Osteoblast (primary cell): ENCODE results near the gene KRIT1. TPM values are rescaled to one million over a fixed set of nuclear protein-coding genes. Genes with fewer than 3 reads are reported as not detected.

Experiments
- DNase-seq: peaks from one replicate; pipeline ENCODE4 v3.0.0; 2011; ENCODE audit warnings: low spot score, mixed read lengths; ENCODE audit not compliant: insufficient read length; ENCODE audit errors: missing footprints
- H2AFZ ChIP-seq: 2 replicates; pipeline ENCODE4 v1.6.0; 2011; ENCODE audit warnings: mild to moderate bottlenecking, low read length
- H3K27ac ChIP-seq: 2 replicates; pipeline ENCODE4 v1.5.1; 2011; ENCODE audit warnings: mild to moderate bottlenecking, low read depth, low read length, moderate library complexity
- H3K27me3 ChIP-seq: 2 replicates; pipeline ENCODE4 v1.6.0; 2012; ENCODE audit warnings: mild to moderate bottlenecking, control low read depth, inconsistent platforms, low read length, moderate library complexity; ENCODE audit not compliant: insufficient read depth
- H3K36me3 ChIP-seq: 2 replicates; pipeline ENCODE4 v1.5.1; 2011; ENCODE audit warnings: mild to moderate bottlenecking, low read length, control low read depth, moderate library complexity; ENCODE audit not compliant: insufficient read depth
- H3K4me1 ChIP-seq: 2 replicates; pipeline ENCODE4 v1.5.1; 2011; ENCODE audit warnings: mild to moderate bottlenecking, low read length, control low read depth, moderate library complexity; ENCODE audit not compliant: insufficient read depth
- H3K4me2 ChIP-seq: 2 replicates; pipeline ENCODE4 v1.6.0; 2011; ENCODE audit warnings: mild to moderate bottlenecking, low read length; ENCODE audit not compliant: insufficient read depth
- H3K4me3 ChIP-seq: fragments of 200-600 bp; sonication (generic); 3 replicates; pipeline ENCODE4 v1.5.1; 2012; ENCODE audit warnings: mild to moderate bottlenecking, low read length, inconsistent platforms; ENCODE audit not compliant: insufficient read depth
- H3K79me2 ChIP-seq: 2 replicates; pipeline ENCODE4 v1.6.0; 2012; ENCODE audit warnings: mild to moderate bottlenecking, low read length, control low read depth, inconsistent platforms; ENCODE audit not compliant: insufficient read depth
- H3K9me3 ChIP-seq: 2 replicates; pipeline ENCODE4 v1.5.1; 2011; ENCODE audit warnings: low read depth, low read length, control low read depth
- H4K20me1 ChIP-seq: 2 replicates; pipeline ENCODE4 v1.6.0; 2012; ENCODE audit warnings: mild to moderate bottlenecking, low read length, control low read depth; ENCODE audit not compliant: insufficient read depth
- CTCF ChIP-seq: IDR thresholded peaks from 2 replicates; pipeline ENCODE4 v1.5.1; 2011; ENCODE audit warnings: mild to moderate bottlenecking, low read depth, low read length, moderate library complexity; ENCODE audit errors: extremely low read depth
- total RNA-seq: library from RNA; depleted of rRNA; stranded (reverse); fragments of >200 nt; gene quantifications from 2 replicates; pipeline ENCODE4 v1.2.3, GENCODE V29; 2012

Gene KRIT1
- total RNA-seq, 1 donor, result 47.8 TPM

- no peaks in the 10 kb centered on the region for H3K27me3 ChIP-seq
- H2AFZ ChIP-seq, result no peak overlapping the region
- H3K79me2 ChIP-seq, result peaks cover 87% of the 10 kb centered on the region
- H3K27ac ChIP-seq, result no peak overlapping the region
- TF ChIP-seq CTCF, result no peak
- H3K9me3 ChIP-seq, result no peaks in the 10 kb centered on the region
- no peak overlapping the region for H3K4me2 ChIP-seq
- no peak overlapping the region for H3K4me3 ChIP-seq
- peaks cover 24% of the 10 kb centered on the region for H4K20me1 ChIP-seq
- no peak for DNase-seq
- no peaks in the 10 kb centered on the region for H3K36me3 ChIP-seq
- H3K4me1 ChIP-seq, result peaks cover 11% of the 10 kb centered on the region
Measured at GRCh38 chr7:92279396-92280031, 33.8 kb upstream of the KRIT1 start.

- no peaks in the 10 kb centered on the region for H3K4me1 ChIP-seq
- TF ChIP-seq CTCF, result no peak
- no peaks in the 10 kb centered on the region for H3K9me3 ChIP-seq
- H3K27me3 ChIP-seq, result no peaks in the 10 kb centered on the region
- peaks cover 91% of the 10 kb centered on the region for H3K79me2 ChIP-seq
- H3K27ac ChIP-seq, result no peak overlapping the region
- H3K36me3 ChIP-seq, result no peaks in the 10 kb centered on the region
- no peak overlapping the region for H3K4me3 ChIP-seq
- no peak for DNase-seq
- H2AFZ ChIP-seq, result no peak overlapping the region
- H3K4me2 ChIP-seq, result no peak overlapping the region
- H4K20me1 ChIP-seq, result peaks cover 27% of the 10 kb centered on the region
Measured at GRCh38 chr7:92276460-92276864, 30.7 kb upstream of the KRIT1 start.

- peaks cover 24% of the 10 kb centered on the region for H4K20me1 ChIP-seq
- no peak overlapping the region for H3K4me3 ChIP-seq
- no peak for TF ChIP-seq CTCF
- no peak overlapping the region for H2AFZ ChIP-seq
- no peak overlapping the region for H3K4me2 ChIP-seq
- H3K9me3 ChIP-seq, result no peaks in the 10 kb centered on the region
- H3K27me3 ChIP-seq, result no peaks in the 10 kb centered on the region
- no peaks in the 10 kb centered on the region for H3K4me1 ChIP-seq
- no peak overlapping the region for H3K27ac ChIP-seq
- H3K79me2 ChIP-seq, result peaks cover 91% of the 10 kb centered on the region
- DNase-seq, result no peak
- no peaks in the 10 kb centered on the region for H3K36me3 ChIP-seq
Measured at GRCh38 chr7:92275327-92275726, 29.6 kb upstream of the KRIT1 start.

GRCh38 chr7:92268921-92269320 lies 23.2 kb upstream of the KRIT1 start:
- peaks cover 25% of the 10 kb centered on the region for H4K20me1 ChIP-seq
- H2AFZ ChIP-seq, result no peak overlapping the region
- no peak for DNase-seq
- H3K4me2 ChIP-seq, result no peak overlapping the region
- no peak overlapping the region for H3K27ac ChIP-seq
- H3K36me3 ChIP-seq, result no peaks in the 10 kb centered on the region
- no peaks in the 10 kb centered on the region for H3K27me3 ChIP-seq
- no peaks in the 10 kb centered on the region for H3K9me3 ChIP-seq
- H3K4me3 ChIP-seq, result no peak overlapping the region
- no peaks in the 10 kb centered on the region for H3K4me1 ChIP-seq
- peaks cover 91% of the 10 kb centered on the region for H3K79me2 ChIP-seq
- TF ChIP-seq CTCF, result no peak
